SU-DHL-6 (cell line): ENCODE results near the gene NACC2.

Source experiments
- EZH2phosphoT487 ChIP-seq: fragments of 200-600 bp; sonication (generic), shearing (Covaris generic); conservative IDR thresholded peaks from 2 replicates; pipeline ENCODE4 v1.6.1; 2018; ENCODE audit warnings: mild to moderate bottlenecking, antibody characterized with exemption, low read length, moderate library complexity, mixed read lengths
- TF ChIP-seq, protein P1 (sequence below): fragments of 200-600 bp; sonication (generic); IDR thresholded peaks from one replicate; pipeline ENCODE4 v1.5.1; 2017; ENCODE audit warnings: antibody characterized with exemption, mild to moderate bottlenecking, low read length, moderate library complexity; ENCODE audit not compliant: insufficient read depth, poor library complexity, severe bottlenecking

DNA sequence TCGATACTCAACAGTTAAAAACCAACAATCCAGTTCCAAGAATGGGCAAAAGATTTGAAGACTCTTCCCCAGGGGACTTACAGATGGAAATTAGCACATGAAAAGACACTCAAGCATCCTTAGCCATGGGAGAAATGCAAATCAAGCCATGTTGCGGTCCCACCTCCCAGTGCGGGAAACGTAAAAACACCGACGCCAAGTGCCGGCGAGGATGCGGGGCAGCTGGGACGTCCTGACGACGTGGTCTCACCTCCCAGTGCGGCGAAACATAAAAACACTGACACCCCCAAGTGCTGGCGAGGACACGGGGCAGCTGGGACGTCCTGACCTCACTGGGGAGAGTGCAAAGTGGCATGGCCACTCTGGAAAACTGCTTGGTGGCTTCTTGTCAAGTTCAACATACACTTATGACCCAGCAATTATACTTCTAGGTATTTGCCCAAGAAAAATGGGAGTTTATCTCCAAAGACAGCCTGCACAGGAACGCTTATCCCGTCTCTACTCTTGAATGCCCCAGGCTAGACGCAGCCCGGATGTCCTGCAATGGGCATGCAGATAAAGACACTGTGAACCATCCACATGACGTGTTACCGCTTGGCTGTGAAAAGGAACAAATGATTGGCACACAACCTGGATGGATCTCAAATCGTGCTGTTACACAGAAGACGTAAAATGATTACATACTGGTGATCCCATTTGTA is 73.8 kb downstream of the NACC2 start:
- TF ChIP-seq, protein P1, sequence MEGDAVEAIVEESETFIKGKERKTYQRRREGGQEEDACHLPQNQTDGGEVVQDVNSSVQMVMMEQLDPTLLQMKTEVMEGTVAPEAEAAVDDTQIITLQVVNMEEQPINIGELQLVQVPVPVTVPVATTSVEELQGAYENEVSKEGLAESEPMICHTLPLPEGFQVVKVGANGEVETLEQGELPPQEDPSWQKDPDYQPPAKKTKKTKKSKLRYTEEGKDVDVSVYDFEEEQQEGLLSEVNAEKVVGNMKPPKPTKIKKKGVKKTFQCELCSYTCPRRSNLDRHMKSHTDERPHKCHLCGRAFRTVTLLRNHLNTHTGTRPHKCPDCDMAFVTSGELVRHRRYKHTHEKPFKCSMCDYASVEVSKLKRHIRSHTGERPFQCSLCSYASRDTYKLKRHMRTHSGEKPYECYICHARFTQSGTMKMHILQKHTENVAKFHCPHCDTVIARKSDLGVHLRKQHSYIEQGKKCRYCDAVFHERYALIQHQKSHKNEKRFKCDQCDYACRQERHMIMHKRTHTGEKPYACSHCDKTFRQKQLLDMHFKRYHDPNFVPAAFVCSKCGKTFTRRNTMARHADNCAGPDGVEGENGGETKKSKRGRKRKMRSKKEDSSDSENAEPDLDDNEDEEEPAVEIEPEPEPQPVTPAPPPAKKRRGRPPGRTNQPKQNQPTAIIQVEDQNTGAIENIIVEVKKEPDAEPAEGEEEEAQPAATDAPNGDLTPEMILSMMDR, result no peak
- TF ChIP-seq EZH2phosphoT487, result no peak
